ENCODE measurements around the gene CD247.

Gene CD247

GRCh38 chr1:167529829-167530474, 11.6 kb upstream of the CD247 start:
- TF ChIP-seq GATA3 (IDR thresholded peaks at IDR 0.05; ENCODE audit: low read depth, low read length) (no peak), GATA2 (IDR thresholded peaks at IDR 0.05; ENCODE audit: low read depth, low read length) (no peak)

GRCh38 chr1:167528057-167528728, 9.9 kb upstream of the CD247 start:
- TF ChIP-seq GATA2 (IDR thresholded peaks at IDR 0.05; ENCODE audit: low read depth, low read length) (no peak), GATA3 (IDR thresholded peaks at IDR 0.05; ENCODE audit: low read depth, low read length) (no peak)

- TF ChIP-seq GATA2 (IDR thresholded peaks at IDR 0.05; ENCODE audit: low read depth, low read length) (no peak), GATA3 (IDR thresholded peaks at IDR 0.05; ENCODE audit: low read depth, low read length) (no peak)
Measured at GRCh38 chr1:167526667-167527383, 8.5 kb upstream of the CD247 start.

GRCh38 chr1:167524651-167525050, 6.3 kb upstream of the CD247 start:
- no peak for TF ChIP-seq GATA3 (IDR thresholded peaks at IDR 0.05; ENCODE audit: low read depth, low read length)
- TF ChIP-seq GATA2 (IDR thresholded peaks at IDR 0.05; ENCODE audit: low read depth, low read length) = no peak

- TF ChIP-seq GATA3 (IDR thresholded peaks at IDR 0.05; ENCODE audit: low read depth, low read length) (no peak), GATA2 (IDR thresholded peaks at IDR 0.05; ENCODE audit: low read depth, low read length) (no peak)
Measured at GRCh38 chr1:167522246-167522645, 3.9 kb upstream of the CD247 start.

- TF ChIP-seq GATA2 (IDR thresholded peaks at IDR 0.05; ENCODE audit: low read depth, low read length) (no peak), GATA3 (IDR thresholded peaks at IDR 0.05; ENCODE audit: low read depth, low read length) (no peak)
Measured at GRCh38 chr1:167520711-167521206, 2.4 kb upstream of the CD247 start.

GRCh38 chr1:167517535-167518330, 596 bp downstream of the CD247 start:
- TF ChIP-seq GATA3 (IDR thresholded peaks at IDR 0.05; ENCODE audit: low read depth, low read length) (no peak), GATA2 (IDR thresholded peaks at IDR 0.05; ENCODE audit: low read depth, low read length) (no peak)

- TF ChIP-seq GATA2 (IDR thresholded peaks at IDR 0.05; ENCODE audit: low read depth, low read length) (no peak), GATA3 (IDR thresholded peaks at IDR 0.05; ENCODE audit: low read depth, low read length) (no peak)
Measured at GRCh38 chr1:167516404-167517388, 1.6 kb downstream of the CD247 start.

GRCh38 chr1:167515893-167516321, 2.4 kb downstream of the CD247 start:
- no peak for TF ChIP-seq GATA2 (IDR thresholded peaks at IDR 0.05; ENCODE audit: low read depth, low read length)
- TF ChIP-seq GATA3 (IDR thresholded peaks at IDR 0.05; ENCODE audit: low read depth, low read length) = no peak

- TF ChIP-seq GATA2 (IDR thresholded peaks at IDR 0.05; ENCODE audit: low read depth, low read length) = no peak
- no peak for TF ChIP-seq GATA3 (IDR thresholded peaks at IDR 0.05; ENCODE audit: low read depth, low read length)
Measured at GRCh38 chr1:167515461-167515860, 2.9 kb downstream of the CD247 start.

GRCh38 chr1:167514288-167514687, 4.0 kb downstream of the CD247 start:
- TF ChIP-seq GATA3 (IDR thresholded peaks at IDR 0.05; ENCODE audit: low read depth, low read length) (no peak), GATA2 (IDR thresholded peaks at IDR 0.05; ENCODE audit: low read depth, low read length) (no peak)

GRCh38 chr1:167512046-167512654, 6.2 kb downstream of the CD247 start:
- no peak for TF ChIP-seq GATA2 (IDR thresholded peaks at IDR 0.05; ENCODE audit: low read depth, low read length)
- TF ChIP-seq GATA3 (IDR thresholded peaks at IDR 0.05; ENCODE audit: low read depth, low read length) = no peak
